Brain pericyte (primary cell): ENCODE measurements around the gene TP53BP1.
"Not testable (repeated sequence)": the region's sequence is repeated elsewhere in the genome, so short reads cannot be mapped to it uniquely, and the experiment has no call there.

Experiments
- DNase-seq: peaks from one replicate; pipeline ENCODE4 v3.0.0-alpha.2; 2012; ENCODE audit warnings: low read depth, low spot score

Gene TP53BP1

GRCh38 chr15:43412096-43412495 is 80.9 kb downstream of the TP53BP1 start:
- DNase-seq = peak; percentile 1

DNA sequence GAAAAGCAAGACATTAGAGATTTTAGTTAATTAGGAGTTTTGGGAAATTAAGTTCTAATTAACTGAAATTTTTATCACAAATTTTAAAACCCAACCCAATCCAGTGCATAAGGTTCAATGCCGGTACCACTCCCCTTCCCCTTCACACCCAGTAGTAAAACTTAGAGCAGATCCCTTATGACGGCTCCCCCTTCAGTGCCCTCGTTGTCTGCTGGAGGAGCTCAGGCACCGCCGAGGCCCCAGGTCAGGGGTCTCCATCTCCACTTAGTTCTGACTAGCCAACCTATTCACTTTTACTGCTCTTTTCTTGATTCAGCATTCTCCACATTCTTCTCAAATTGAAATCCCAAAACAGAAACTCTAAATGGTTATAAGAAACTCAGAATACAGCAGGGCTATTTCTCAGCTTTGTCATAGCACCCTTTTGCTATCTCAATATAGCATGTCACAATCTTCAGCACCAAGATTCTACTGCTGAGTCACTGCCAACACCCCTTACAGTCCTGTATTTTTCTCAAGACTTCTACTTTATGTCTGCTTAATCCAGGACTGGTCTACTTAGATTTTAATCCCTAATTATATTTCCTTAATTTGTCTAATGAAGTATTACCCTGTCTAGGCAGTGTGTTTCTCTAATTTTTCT is 82.3 kb downstream of the TP53BP1 start:
- DNase-seq = no peak

DNA sequence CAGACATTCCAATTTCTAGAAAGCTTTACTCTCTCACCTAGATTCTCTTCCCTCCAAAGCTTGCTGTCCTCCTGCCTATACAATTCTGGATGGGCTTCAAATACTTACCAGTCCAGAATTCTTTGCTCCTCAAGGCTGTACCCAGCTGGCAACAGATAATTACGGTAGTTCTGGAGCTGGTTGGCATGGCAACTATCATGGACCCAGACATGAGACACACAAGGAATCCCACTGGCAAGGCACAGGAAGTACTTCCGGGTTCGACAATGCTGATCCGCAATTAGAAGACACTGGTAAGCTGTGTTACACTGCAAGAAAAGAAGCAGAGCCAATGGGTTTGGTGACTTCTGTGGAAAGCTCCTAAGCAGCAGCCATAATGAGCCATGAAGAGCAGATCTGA is 84.2 kb downstream of the TP53BP1 start:
- DNase-seq = no peak

DNA sequence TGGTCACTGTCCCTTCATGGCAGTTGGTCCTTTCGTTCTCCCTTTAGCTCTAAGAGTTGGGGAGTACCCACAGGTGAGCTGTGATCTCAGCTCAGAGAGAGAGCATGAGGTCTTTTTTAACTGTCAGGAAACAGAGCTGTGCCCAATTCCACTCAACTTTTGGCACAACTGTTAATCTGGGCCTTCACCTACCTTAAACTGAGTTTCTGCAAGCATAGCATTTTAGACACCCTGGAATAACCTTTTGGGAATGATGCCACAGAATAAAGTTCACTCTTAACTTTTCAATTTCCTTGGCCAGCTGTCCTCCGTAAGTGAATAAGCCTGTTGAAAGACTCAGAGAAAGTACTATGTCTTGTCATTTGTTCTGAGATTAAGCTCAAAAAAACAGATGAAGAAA is 86.1 kb downstream of the TP53BP1 start:
- DNase-seq = no peak

DNA sequence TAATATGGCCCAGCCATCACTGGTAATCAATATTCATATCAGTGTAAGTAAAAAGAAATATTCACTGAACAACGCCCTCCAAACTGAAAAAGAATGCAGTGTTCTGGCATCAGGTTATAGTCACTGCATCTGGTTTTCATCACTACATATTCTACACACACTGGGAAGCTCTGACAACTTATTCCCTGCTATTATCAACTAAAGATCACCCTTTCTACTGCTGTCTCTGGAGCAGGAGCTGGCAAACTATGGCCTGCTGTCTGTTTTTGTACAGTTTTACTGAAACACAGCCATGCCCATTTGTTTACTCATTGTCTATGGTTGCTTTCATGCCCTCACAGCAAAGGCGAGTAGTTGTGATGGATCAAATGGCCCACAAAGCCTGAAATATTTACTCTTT is 86.8 kb downstream of the TP53BP1 start:
- no peak for DNase-seq

- no peak for DNase-seq
Measured at GRCh38 chr15:43404130-43404529, 88.8 kb downstream of the TP53BP1 start.

DNA sequence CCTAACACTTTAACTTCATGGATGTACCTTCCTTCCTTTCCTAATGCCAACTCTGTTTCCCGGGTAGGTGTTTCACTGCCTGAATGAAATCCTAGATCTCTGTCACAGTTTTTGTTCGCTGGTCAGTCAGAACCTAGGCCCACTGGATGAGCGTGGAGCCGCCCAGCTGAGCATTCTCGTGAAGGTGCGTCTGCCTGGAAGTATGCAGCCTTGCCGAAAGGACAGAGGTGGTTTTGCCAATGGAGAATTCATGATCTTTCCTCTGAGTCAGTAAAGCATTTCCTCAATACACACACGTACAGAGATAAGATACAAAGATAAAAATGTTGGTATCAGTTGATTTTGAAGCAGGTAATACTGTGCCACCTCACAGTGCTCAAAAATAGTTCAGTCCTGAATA is 89.3 kb downstream of the TP53BP1 start:
- DNase-seq = no peak

- DNase-seq = no peak
Measured at GRCh38 chr15:43402255-43402654, 90.7 kb downstream of the TP53BP1 start.

GRCh38 chr15:43393592-43393991 is 99.4 kb downstream of the TP53BP1 start:
- DNase-seq = not testable (repeated sequence)

GRCh38 chr15:43390723-43391122 is 102.2 kb downstream of the TP53BP1 start:
- no peak for DNase-seq

GRCh38 chr15:43383070-43383469 is 109.9 kb downstream of the TP53BP1 start:
- no peak for DNase-seq

GRCh38 chr15:43382310-43382709 is 110.6 kb downstream of the TP53BP1 start:
- DNase-seq = no peak

- no peak for DNase-seq
Measured at GRCh38 chr15:43378601-43379000, 114.4 kb downstream of the TP53BP1 start.

- DNase-seq = no peak
Measured at GRCh38 chr15:43376017-43376705, 116.8 kb downstream of the TP53BP1 start.

GRCh38 chr15:43370975-43371974 is 121.7 kb downstream of the TP53BP1 start, which contains the start of the genes TUBGCP4 and ZSCAN29:
TSS of gene TUBGCP4 (plus strand) at chr15:43371101. CDS start at chr15:43371355, 254 bp downstream.
TSS of gene ZSCAN29 (minus strand) at chr15:43371043. CDS start at chr15:43369913, 1,130 bp downstream.
- DNase-seq = no peak

- DNase-seq = no peak
Measured at GRCh38 chr15:43370310-43370974, 122.5 kb downstream of the TP53BP1 start.

- no peak for DNase-seq
Measured at GRCh38 chr15:43361313-43361903, 131.5 kb downstream of the TP53BP1 start.

DNA sequence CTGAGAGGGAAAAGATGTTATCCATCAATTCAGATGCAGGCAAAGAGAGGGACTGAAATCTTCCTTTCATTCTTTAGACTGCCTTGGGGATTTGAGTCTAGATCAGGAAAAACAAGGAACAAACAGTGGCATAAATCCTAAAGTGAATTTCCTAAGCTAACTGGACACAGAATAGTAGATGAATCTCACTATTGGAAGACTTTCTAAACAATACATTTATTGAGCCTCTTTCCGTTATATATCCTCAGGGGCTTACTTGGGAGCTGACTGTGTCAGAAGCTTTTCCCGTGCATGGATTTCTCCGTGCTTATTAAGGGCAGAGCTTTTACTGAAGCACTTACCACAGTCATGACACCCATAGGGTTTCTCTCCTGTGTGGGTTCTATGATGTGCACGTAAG is 132.1 kb downstream of the TP53BP1 start:
- no peak for DNase-seq
